ENCODE data around the gene GRID2.

DNA sequence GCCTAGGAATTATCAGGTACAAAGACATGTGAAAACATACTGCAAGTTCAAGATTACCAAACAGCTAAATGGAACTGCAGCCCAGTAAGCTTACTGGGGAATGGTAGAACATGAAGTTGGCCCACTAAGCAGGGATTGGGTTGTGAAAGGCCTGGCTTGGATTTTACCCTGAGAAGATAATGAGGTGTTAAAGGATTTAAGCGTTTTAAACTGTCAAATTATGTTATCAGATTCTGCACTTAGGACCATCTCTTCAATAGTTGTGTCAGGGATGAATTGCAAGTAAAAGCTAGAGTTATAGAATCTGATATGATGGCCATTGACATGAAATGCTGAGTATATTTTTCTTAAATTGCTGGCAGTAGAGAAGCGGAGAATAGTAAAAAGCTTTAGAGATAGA lies 225.7 kb downstream of the GRID2 start:
- TF ChIP-seq POLR2A (IDR thresholded peaks at IDR 0.05) = no peak
- TF ChIP-seq, protein P1, sequence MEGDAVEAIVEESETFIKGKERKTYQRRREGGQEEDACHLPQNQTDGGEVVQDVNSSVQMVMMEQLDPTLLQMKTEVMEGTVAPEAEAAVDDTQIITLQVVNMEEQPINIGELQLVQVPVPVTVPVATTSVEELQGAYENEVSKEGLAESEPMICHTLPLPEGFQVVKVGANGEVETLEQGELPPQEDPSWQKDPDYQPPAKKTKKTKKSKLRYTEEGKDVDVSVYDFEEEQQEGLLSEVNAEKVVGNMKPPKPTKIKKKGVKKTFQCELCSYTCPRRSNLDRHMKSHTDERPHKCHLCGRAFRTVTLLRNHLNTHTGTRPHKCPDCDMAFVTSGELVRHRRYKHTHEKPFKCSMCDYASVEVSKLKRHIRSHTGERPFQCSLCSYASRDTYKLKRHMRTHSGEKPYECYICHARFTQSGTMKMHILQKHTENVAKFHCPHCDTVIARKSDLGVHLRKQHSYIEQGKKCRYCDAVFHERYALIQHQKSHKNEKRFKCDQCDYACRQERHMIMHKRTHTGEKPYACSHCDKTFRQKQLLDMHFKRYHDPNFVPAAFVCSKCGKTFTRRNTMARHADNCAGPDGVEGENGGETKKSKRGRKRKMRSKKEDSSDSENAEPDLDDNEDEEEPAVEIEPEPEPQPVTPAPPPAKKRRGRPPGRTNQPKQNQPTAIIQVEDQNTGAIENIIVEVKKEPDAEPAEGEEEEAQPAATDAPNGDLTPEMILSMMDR (IDR thresholded peaks at IDR 0.05) = no peak
